DOHH2 (cell line): ENCODE results near the gene HOXC4.

Source experiments
- EZH2phosphoT487 ChIP-seq: fragments of 200-600 bp; sonication (generic); IDR thresholded peaks from 2 replicates; pipeline ENCODE4 v1.6.1; 2017; ENCODE audit warnings: borderline replicate concordance, mild to moderate bottlenecking, antibody characterized with exemption, low read length, moderate library complexity, mixed read lengths
- TF ChIP-seq, protein P1 (sequence below): fragments of 200-600 bp; sonication (generic); IDR thresholded peaks from one replicate; pipeline ENCODE4 v1.5.1; 2014; ENCODE audit warnings: antibody characterized with exemption, mild to moderate bottlenecking, low read depth, low read length; ENCODE audit not compliant: poor library complexity, severe bottlenecking

DNA sequence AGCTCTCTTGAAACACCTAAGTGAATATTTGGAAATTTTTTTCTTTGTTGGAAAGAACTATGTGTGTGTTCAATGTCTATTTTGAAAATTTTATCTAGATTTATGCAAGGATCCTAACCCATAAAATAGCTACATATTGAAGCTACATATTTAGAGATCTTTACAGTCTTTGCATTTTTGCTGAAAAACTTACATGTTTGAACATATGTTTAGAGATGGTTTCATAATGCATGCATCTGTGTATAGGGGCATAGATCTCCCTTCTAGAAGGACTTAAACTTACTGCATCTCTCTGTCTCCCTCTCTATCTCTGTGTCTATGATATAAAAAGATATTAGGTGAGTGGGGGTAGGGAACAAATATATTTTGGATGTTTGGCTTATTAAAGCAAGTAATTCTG lies 8.2 kb upstream of the HOXC4 start:
- TF ChIP-seq, protein P1, sequence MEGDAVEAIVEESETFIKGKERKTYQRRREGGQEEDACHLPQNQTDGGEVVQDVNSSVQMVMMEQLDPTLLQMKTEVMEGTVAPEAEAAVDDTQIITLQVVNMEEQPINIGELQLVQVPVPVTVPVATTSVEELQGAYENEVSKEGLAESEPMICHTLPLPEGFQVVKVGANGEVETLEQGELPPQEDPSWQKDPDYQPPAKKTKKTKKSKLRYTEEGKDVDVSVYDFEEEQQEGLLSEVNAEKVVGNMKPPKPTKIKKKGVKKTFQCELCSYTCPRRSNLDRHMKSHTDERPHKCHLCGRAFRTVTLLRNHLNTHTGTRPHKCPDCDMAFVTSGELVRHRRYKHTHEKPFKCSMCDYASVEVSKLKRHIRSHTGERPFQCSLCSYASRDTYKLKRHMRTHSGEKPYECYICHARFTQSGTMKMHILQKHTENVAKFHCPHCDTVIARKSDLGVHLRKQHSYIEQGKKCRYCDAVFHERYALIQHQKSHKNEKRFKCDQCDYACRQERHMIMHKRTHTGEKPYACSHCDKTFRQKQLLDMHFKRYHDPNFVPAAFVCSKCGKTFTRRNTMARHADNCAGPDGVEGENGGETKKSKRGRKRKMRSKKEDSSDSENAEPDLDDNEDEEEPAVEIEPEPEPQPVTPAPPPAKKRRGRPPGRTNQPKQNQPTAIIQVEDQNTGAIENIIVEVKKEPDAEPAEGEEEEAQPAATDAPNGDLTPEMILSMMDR: no peak
- TF ChIP-seq EZH2phosphoT487: no peak
